H7 (cell line): Measurements from ENCODE around the gene RAP1GAP2. TPM values are rescaled to one million over a fixed set of nuclear protein-coding genes. Genes with fewer than 3 reads are reported as not detected.

Experiments
- DNase-seq: peaks from one replicate; pipeline ENCODE4 v3.0.0; 2012
- H3K27me3 ChIP-seq: 2 replicates; pipeline ENCODE4 v1.6.0; 2011; ENCODE audit warnings: mild to moderate bottlenecking, low read length; ENCODE audit not compliant: control insufficient read depth, insufficient read depth
- H3K36me3 ChIP-seq: replicated peaks from 2 replicates; pipeline ENCODE4 v1.5.1; 2011; ENCODE audit warnings: low read length; ENCODE audit not compliant: control insufficient read depth, insufficient read depth
- H3K4me3 ChIP-seq: 2 replicates; pipeline ENCODE4 v1.5.1; 2011; ENCODE audit warnings: low read depth, mild to moderate bottlenecking, control low read depth, low read length, moderate library complexity; ENCODE audit not compliant: insufficient read depth
- total RNA-seq: library from RNA; depleted of rRNA; stranded (reverse); fragments of >200 nt; shearing (Covaris generic); gene quantifications from 2 replicates; pipeline ENCODE4 v1.2.3, GENCODE V29; 2014

The RAP1GAP2 gene
- total RNA-seq, 1 experiment from 2014 or later = 35.5 TPM

DNA sequence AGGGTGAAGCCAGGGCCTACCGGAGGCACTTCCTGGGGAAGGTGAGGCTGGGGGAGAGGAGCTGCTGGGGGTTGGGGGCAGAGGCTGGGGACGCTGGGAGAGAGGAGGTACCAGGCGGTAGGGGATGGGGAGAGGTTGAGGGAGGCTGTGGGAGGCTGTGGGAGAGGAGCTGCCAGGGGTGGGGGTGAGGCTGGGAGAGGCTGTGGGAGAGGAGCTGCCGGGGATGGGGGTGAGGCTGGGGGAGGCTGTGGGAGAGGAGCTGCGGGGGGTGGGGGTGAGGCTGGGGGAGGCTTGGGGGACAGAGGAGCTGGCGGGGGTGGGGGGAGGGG lies 167.8 kb downstream of the RAP1GAP2 start:
- Histone ChIP-seq H3K36me3 (peaks cover 7% of the 10 kb centered on the region), H3K27me3 (no peaks in the 10 kb centered on the region), H3K4me3 (no peak overlapping the region)
- DNase-seq = peak; percentile 54

DNA sequence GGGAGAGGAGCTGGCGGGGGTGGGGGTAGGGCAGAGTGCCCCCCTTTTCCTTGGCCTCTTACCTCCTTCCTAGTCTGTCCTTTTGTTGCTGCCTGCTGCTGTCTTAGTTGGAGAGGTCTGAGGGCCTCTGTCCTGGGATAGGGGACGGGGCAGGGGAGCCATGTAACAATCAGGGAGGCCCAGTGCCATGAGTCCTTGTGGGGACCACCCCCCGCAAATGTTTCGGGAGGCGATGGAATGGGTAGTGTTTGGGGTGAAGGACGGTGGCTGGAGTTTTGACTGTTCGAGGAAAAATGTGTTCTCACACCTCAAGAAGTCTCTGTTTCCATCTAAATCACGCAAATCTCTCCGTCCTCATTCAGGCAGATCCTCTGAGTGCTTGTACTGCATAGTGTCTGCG lies 168.1 kb downstream of the RAP1GAP2 start:
- Histone ChIP-seq H3K36me3 (peaks cover 7% of the 10 kb centered on the region), H3K27me3 (no peaks in the 10 kb centered on the region), H3K4me3 (no peak overlapping the region)
- peak; percentile 46 for DNase-seq

DNA sequence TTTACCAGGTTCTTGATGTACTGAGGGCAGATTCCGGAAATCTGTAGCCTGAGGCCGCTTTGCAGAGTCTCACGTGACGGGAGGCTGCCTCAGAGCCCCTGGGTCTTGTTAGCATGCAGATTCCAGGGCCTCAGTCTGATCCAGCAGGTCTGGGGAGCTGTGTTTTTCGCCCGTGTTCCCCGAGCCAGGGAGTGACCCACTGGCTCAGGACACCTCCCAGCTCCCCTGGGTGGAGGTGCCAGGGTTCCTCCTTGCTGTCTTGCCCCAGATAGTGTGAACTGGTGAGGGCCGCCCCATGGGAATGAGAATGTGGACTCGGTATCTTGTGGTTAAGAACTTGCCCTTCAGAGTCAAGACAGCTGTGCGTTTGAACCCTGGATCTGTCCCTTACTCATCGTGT lies 168.6 kb downstream of the RAP1GAP2 start:
- DNase-seq = no peak
- H3K4me3 ChIP-seq = no peak overlapping the region
- H3K27me3 ChIP-seq = no peaks in the 10 kb centered on the region
- peaks cover 7% of the 10 kb centered on the region for H3K36me3 ChIP-seq

DNA sequence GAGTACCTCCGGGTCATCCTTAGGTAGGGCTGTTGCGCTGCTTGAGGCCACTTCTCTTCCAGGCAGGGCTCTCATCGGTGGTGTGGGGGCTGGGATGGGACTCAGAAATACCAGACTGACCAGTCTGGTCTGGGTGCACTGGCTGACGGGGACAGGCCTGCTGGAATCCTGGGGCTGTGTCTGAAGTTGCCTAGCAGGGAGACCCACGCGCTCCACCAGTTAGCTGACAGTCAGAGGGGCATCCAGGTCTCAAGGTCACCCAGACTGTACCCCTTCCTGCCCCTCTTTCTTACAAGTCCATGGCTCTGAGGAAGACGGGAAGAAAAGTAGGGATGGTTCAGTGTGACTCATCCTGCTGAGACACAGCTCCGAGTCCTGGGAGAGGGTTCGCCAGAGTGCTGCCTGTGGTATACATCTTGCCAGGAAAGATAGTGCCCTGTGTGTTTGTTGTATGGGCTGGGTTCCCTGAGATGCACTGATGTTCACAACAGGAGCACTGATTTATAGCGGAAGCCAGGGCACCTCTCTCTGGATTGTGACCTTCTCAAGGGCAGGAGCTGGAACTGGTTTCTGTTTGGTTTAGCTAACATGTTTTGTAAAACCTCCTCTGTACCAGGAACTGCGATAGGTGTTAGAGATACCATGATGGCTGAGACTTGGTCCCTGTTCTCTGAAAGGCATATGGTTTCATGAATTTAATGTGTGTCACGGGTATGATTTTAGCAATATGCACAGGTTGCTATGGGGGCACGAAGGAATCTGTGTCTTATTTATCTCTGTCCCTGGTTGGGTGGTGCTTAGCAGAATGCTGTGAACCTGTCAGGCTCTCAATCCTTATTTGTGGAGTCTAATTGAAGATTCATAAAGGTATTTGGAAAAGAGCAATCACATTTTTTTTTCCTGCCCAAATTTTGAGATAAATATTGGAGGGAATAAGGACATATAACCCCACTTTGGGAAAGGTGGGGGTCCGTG lies 169.7 kb downstream of the RAP1GAP2 start:
- peaks cover 7% of the 10 kb centered on the region for H3K36me3 ChIP-seq
- DNase-seq = no peak
- no peaks in the 10 kb centered on the region for H3K27me3 ChIP-seq
- no peak overlapping the region for H3K4me3 ChIP-seq

DNA sequence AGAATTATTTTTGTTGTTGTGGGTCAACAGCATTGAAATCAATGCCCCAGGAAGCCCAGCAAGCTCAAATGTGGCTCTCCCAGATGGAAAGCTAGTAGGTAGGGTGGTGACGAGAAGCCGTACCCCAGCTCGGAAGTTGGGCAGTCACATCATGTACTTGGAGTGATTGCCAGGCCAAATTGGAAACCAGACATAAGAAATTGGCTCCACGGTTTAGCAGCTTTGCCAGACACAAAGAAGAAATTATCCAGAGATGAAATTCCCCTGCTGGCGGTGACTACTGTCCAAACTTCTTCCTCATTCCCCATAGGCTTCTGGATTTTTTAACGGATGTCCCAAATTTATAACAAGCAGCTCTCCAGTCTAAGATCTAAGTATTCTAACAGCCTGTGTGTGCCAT lies 171.3 kb downstream of the RAP1GAP2 start:
- Histone ChIP-seq H3K4me3 (no peak overlapping the region), H3K36me3 (peaks cover 7% of the 10 kb centered on the region), H3K27me3 (no peaks in the 10 kb centered on the region)
- DNase-seq = no peak

DNA sequence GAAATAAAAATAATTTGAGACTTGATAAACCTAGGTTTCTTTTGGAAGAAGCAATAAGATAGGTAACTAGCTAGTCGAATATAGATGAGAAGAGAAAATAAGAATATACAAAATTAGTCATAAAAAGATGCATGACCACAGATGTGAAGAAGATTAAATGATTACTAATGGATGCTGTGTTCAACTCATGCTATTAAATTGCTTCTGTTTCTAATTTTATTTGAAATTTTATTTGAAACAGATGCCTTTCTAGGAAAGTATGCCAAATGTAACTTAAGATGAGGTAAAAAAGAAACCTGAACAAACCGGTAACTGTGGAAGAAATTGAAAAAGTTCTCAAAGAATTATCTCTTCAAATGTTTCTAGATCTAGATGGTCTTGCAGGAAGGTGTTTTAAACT lies 175.6 kb downstream of the RAP1GAP2 start:
- H3K27me3 ChIP-seq = no peaks in the 10 kb centered on the region
- no peak overlapping the region for H3K4me3 ChIP-seq
- no peak for DNase-seq
- no peaks in the 10 kb centered on the region; the same call in 1 of the 2 replicates for H3K36me3 ChIP-seq

DNA sequence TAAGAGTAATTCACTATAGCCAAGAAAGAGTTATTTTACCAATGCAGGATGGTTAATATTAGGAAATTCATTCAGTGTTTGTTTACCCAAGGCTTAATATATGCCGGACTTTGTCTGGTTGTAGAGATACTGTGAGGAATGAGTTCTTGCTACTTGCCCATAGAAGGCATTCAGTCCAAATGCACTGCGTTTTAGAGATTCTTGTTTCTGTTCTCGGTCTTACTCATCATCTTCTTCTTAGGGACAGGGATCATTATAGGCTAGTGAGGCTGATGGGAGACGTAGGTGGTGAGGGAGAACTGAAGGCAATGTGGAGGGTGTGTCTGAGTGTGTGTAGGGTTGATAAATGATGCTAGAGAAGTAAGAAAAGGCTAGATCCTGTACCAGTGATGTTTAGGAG lies 176.5 kb downstream of the RAP1GAP2 start:
- no peak for DNase-seq
- Histone ChIP-seq H3K27me3 (no peaks in the 10 kb centered on the region), H3K4me3 (no peak overlapping the region)

DNA sequence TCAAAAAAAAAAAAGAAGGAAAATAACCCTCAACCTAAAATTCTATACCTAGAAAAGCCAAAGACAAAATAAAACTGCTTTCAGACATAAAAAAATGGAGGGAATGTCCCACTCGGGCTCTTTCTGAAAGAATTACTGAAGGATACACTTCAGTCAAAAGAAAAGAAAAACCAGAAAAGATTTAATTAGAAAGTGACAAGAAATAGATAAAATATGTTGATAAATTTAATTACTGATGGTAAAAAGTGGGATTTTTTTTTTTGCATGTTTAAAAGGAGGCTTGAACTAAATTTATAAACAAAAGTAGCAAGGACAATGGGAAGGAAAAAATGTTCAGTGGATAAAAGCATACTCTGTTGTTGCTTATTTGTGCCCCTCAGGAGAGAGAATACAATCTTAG lies 178.1 kb downstream of the RAP1GAP2 start:
- no peaks in the 10 kb centered on the region for H3K36me3 ChIP-seq
- no peaks in the 10 kb centered on the region for H3K27me3 ChIP-seq
- DNase-seq = no peak
- H3K4me3 ChIP-seq = no peak overlapping the region

More for the DNA sequence above, 176.5 kb downstream of the RAP1GAP2 start:
- no peaks in the 10 kb centered on the region for H3K36me3 ChIP-seq

DNA sequence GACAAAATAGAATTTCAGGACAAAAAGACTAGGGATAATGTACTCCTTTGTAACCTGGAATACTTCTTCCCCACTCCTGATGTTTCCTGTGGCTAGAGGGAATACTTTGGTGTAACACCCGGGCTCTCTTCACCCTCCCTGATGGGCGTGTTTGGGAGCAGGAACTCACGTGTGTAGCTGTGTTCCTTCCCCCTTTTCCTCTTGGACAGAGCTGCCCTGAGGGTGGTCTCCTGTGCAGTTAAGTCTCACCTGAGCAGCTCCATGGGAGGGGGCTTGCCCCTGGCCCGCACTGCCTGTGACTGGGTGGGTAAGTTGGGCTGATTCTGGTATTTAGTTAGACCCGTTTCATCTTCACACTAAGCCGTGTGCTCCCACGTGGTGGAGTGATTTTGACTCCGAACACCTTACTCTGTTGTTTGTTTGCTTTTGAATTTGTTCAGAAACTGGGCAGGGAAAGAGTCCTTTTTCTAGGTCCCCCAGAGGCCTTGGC lies 179.3 kb downstream of the RAP1GAP2 start:
- Histone ChIP-seq H3K36me3 (peaks cover 5% of the 10 kb centered on the region), H3K4me3 (no peak overlapping the region), H3K27me3 (no peaks in the 10 kb centered on the region)
- DNase-seq = no peak

DNA sequence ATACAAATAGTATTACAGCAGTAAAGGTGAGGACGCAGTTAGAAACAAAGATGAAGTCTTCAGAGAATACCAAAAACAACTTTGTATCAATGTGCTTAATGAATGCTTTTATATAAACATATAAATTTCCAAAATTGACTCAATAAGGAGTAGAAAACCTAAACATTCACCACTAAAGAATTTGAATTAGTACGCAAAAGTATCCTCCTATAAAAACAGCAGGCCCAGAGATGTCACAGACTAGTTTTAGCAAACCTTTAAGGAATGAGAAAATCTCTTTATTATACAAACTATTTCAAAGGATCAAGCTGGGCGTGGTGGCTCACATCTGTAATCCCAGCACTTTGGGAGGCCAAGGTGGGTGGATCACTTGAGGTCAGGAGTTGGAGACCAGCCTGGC lies 180.9 kb downstream of the RAP1GAP2 start:
- DNase-seq = no peak
- H3K4me3 ChIP-seq = no peak overlapping the region
- H3K27me3 ChIP-seq = no peaks in the 10 kb centered on the region
- peaks cover 17% of the 10 kb centered on the region for H3K36me3 ChIP-seq

DNA sequence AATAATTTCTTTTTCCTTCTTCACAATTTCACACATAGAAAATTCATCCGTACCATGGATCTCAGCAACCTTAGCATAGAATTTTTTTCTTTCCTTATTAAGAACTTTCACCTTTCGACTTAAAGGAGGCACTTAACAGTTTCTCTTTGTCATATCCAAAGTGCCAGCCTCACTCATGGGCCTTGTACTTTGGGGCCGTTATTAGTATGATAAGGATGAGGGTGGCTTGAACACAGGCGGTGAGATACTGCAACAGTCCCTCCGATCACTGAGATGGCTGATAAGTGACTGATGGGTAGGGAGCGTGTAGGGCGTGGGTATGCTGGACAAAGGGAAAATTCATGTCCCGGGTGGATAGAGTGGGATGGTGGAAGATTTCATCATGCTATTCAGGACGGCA lies 181.9 kb downstream of the RAP1GAP2 start:
- DNase-seq = no peak
- H3K27me3 ChIP-seq = no peaks in the 10 kb centered on the region
- H3K36me3 ChIP-seq = peaks cover 19% of the 10 kb centered on the region
- H3K4me3 ChIP-seq = no peak overlapping the region

DNA sequence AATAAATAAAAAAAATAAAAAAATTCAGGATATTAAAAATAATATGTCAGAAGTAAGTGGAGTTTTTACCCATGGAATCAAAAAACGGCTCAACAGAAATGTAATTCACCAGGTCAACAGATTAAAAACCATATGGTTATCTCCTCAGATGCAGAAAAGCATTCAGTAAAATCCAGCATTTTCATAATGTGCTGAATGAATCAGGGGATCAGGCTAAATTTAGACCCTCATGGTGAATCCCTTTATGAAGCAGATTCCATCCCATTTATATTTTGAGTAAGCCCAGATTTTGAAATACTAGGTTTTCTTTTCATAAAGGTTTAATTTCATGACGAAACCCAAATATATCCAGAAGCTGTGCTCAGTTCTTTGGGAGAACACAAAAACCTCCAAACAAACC lies 182.8 kb downstream of the RAP1GAP2 start:
- Histone ChIP-seq H3K36me3 (peaks cover 19% of the 10 kb centered on the region), H3K27me3 (no peaks in the 10 kb centered on the region), H3K4me3 (no peak overlapping the region)
- no peak for DNase-seq

DNA sequence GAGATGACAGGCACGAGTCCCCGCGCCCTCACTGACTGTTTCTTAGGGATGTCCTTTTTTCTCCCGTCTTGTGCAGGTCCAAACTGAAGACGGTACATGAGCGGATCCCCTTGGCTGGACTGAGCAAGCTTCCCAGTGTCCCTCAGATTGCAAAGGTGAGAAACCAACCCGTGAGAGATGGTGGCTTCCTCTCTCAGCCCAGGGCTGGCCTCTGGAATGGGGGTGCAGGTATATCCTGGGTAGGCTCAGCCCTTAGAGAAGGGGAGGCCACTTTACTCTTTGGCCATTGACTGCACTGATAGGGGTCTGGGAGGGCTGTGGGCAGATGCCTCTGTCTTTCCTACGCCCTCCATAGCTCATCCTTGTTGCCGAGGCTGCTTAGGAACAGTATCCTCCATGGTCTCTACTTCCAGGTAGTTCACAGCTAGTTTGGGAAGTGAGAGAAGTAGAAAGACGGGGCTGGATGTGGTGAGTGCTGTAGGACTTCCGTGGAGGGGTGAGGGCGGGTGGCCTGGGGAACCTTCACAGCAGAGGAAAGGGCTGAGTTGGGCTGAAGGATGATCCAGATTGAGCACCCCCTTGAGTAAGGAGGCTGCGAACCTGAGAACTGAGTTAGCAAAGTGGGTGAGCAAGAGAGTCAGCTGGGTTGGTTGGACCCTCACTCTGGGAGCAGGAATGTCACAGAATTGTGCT lies 184.1 kb downstream of the RAP1GAP2 start:
- Histone ChIP-seq H3K27me3 (no peaks in the 10 kb centered on the region), H3K36me3 (peaks cover 26% of the 10 kb centered on the region), H3K4me3 (no peak overlapping the region)
- no peak for DNase-seq

DNA sequence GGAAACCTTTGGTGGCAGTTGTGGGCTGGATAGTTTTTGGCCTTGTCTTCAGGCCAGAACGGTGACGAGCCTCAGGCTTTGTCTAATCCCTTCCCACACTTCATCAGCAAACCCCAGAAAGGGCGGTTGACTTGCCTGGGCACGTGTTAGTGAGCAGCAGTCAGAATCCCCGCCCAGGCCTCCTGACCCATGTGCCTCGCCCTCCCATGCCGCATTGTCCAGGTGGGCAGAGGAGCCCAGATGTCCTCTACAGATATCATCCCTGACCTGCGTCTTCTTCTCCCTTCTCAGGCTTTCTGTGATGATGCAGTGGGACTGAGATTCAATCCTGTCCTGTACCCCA lies 184.6 kb downstream of the RAP1GAP2 start:
- Histone ChIP-seq H3K27me3 (no peaks in the 10 kb centered on the region), H3K4me3 (no peak overlapping the region), H3K36me3 (peaks cover 29% of the 10 kb centered on the region)
- DNase-seq = no peak

DNA sequence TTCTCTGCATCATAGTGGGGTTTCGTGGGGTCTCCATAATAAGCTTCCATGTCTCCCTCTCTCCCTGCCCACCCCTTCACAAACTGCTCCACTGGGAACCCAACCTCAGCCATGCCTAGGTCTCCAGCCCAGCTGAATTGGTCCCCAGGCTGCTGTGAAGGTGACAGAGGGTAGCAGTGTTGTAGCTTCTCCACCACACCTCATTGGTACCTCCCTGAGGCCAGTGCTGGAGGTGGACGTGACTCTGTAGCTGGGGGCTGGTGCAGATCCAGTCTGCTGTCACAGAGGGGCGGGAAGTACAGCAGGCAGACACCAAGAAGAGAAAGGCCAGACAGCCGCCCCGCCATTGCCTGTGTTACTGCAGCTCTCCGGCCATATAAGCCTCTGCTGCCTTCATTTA lies 185.1 kb downstream of the RAP1GAP2 start:
- DNase-seq = no peak
- H3K27me3 ChIP-seq = no peaks in the 10 kb centered on the region
- H3K4me3 ChIP-seq = no peak overlapping the region
- H3K36me3 ChIP-seq = peaks cover 29% of the 10 kb centered on the region
